HepG2 (cell line): ENCODE measurements around the gene TIMM17A. TPM values are rescaled to one million over a fixed set of nuclear protein-coding genes. Genes with fewer than 3 reads are reported as not detected.

Experiments
- AKAP8 ChIP-seq: sonication (generic); formaldehyde crosslinking; IDR thresholded peaks from 2 replicates; pipeline ENCODE4 v1.5.1; 2020; ENCODE audit warnings: mild to moderate bottlenecking, missing genetic modification reagents
- CEBPB ChIP-seq: IDR thresholded peaks from 2 replicates; pipeline ENCODE4 v1.6.1; 2011; ENCODE audit warnings: low read depth, low read length, improper control_type of control experiment, borderline replicate concordance
- CREB1 ChIP-seq, 2 experiments: fragments of 450-650 bp in 1 of 2; IDR thresholded peaks; 2 replicates each; pipeline ENCODE4 v1.6.1; 2016 to 2017; ENCODE audit warnings: control low read depth in 1 of 2, mild to moderate bottlenecking in 1 of 2, missing compliant biosample characterization in 1 of 2, missing genetic modification characterization in 1 of 2
- HNF1A ChIP-seq, 2 experiments: sonication (generic) in 1 of 2; formaldehyde crosslinking in 1 of 2; IDR thresholded peaks; 2 replicates each; pipeline versions ENCODE4 v1.4.0 to v1.6.1; 2016 to 2020; ENCODE audit warnings: borderline replicate concordance in 1 of 2, low read depth in 1 of 2, mild to moderate bottlenecking in 1 of 2, missing genetic modification reagents in 1 of 2
- HNRNPUL1 ChIP-seq: fragments of 200-400 bp; formaldehyde crosslinking; IDR thresholded peaks from 2 replicates; pipeline ENCODE4 v1.6.1; 2017; ENCODE audit warnings: low read depth, mild to moderate bottlenecking, low read length, moderate library complexity
- KDM5A ChIP-seq: fragments of 200-600 bp; sonication (generic); IDR thresholded peaks from 2 replicates; pipeline ENCODE4 v1.7.0; 2018; ENCODE audit warnings: antibody characterized with exemption, mild to moderate bottlenecking, low read length, borderline replicate concordance
- KLF13 ChIP-seq: sonication (generic); formaldehyde crosslinking; IDR thresholded peaks from 2 replicates; pipeline ENCODE4 v1.4.0; 2020; ENCODE audit warnings: mild to moderate bottlenecking, missing genetic modification reagents
- KMT2A ChIP-seq: sonication (generic); formaldehyde crosslinking; IDR thresholded peaks from 2 replicates; pipeline ENCODE4 v1.4.0; 2020; ENCODE audit warnings: missing genetic modification reagents
- MAFG ChIP-seq: sonication (generic); formaldehyde crosslinking; IDR thresholded peaks from 2 replicates; pipeline ENCODE4 v1.5.1; 2020; ENCODE audit warnings: mild to moderate bottlenecking, missing genetic modification reagents
- POLR2AphosphoS5 ChIP-seq: IDR thresholded peaks from 2 replicates; pipeline ENCODE4 v1.6.1; 2012; ENCODE audit warnings: low read depth, low read length
- SRSF4 ChIP-seq: fragments of 200-400 bp; formaldehyde crosslinking; IDR thresholded peaks from one replicate; pipeline ENCODE4 v1.6.1; 2018; ENCODE audit warnings: mild to moderate bottlenecking, low read depth, low read length, moderate library complexity; ENCODE audit not compliant: poor library complexity, severe bottlenecking
- TRIM24 ChIP-seq: sonication (generic); formaldehyde crosslinking; IDR thresholded peaks from 2 replicates; pipeline ENCODE4 v1.8.0; 2022; ENCODE audit warnings: mild to moderate bottlenecking, missing genetic modification reagents
- ZFP36 ChIP-seq: fragments of 150-350 bp; IDR thresholded peaks from 2 replicates; pipeline ENCODE4 v1.6.1; 2018; ENCODE audit warnings: borderline replicate concordance, low read length, low read depth; ENCODE audit not compliant: partially characterized antibody
- ZNF124 ChIP-seq: sonication (generic); formaldehyde crosslinking; IDR thresholded peaks from 2 replicates; pipeline ENCODE4 v1.4.0; 2020; ENCODE audit warnings: missing genetic modification reagents
- ZNF280D ChIP-seq: sonication (generic); formaldehyde crosslinking; IDR thresholded peaks from 2 replicates; pipeline ENCODE4 v1.5.1; 2020; ENCODE audit warnings: mild to moderate bottlenecking, missing genetic modification reagents
- ZNF33A ChIP-seq: sonication (generic); formaldehyde crosslinking; IDR thresholded peaks from 2 replicates; pipeline ENCODE4 v1.5.1; 2020; ENCODE audit warnings: missing genetic modification reagents, mild to moderate bottlenecking, moderate library complexity, borderline replicate concordance
- ZNF343 ChIP-seq: sonication (generic); formaldehyde crosslinking; IDR thresholded peaks from 2 replicates; pipeline ENCODE4 v1.4.0; 2020; ENCODE audit warnings: mild to moderate bottlenecking, missing genetic modification reagents
- ZNF503 ChIP-seq: sonication (generic); formaldehyde crosslinking; IDR thresholded peaks from 2 replicates; pipeline ENCODE4 v1.4.0; 2020; ENCODE audit warnings: missing genetic modification reagents
- ZNF772 ChIP-seq: sonication (generic); formaldehyde crosslinking; IDR thresholded peaks from 2 replicates; pipeline ENCODE4 v1.5.0; 2020; ENCODE audit warnings: mild to moderate bottlenecking, missing genetic modification reagents
- ZNF777 ChIP-seq: sonication (generic); formaldehyde crosslinking; IDR thresholded peaks from 2 replicates; pipeline ENCODE4 v1.4.0; 2020; ENCODE audit warnings: missing genetic modification reagents
- polyA plus RNA-seq, 8 experiments: library from polyadenylated mRNA; depleted of rRNA in 3 of 8; stranded (reverse) in 7 of 8; unstranded in 1 of 8; fragments of >200 nt; fragmentation: Illumina TruSeq in 4 of 8; extraction: Trizol in 4 of 8; gene quantifications; 2 replicates each; pipeline versions ENCODE4 v1.2.1 to v1.2.3, GENCODE V29; 2011 to 2016; ENCODE audit warnings: low read depth in 4 of 8, missing spikeins in 1 of 8, mixed read lengths in 1 of 8; ENCODE audit not compliant: insufficient read depth in 1 of 8
- total RNA-seq, 5 experiments: library from RNA; depleted of rRNA; stranded (reverse); fragments of >200 nt; fragmentation: Illumina TruSeq; extraction: Trizol; gene quantifications; 2 replicates each; pipeline ENCODE4 v1.2.3, GENCODE V29; 2016; ENCODE audit warnings: low read depth in 1 of 5

TIMM17A gene
- total and polyA plus RNA-seq, 2 of the 13 experiments (the other 11 are each of a cell fraction or from before 2014, with no cell fraction given): 50.8 to 97.8 TPM

GRCh38 chr1:201982623-201983379 is 27.5 kb downstream of the TIMM17A start, which contains the start of gene RNPEP (continued):
- peak; percentile 25; the same call in 1 of the 2 replicates for TF ChIP-seq ZNF503
- no peak for TF ChIP-seq ZFP36
- TF ChIP-seq MAFG (CRISPR knock-in tag): no peak
- TF ChIP-seq ZNF33A (CRISPR knock-in tag): no peak
- no peak for TF ChIP-seq SRSF4
- peak; percentile 39 for TF ChIP-seq KMT2A (CRISPR knock-in tag)
- TF ChIP-seq HNRNPUL1: no peak
- no peak for TF ChIP-seq HNF1A (IDR thresholded peaks at IDR 0.05; ENCODE audit: low read depth)
- no peak for TF ChIP-seq HNF1A (CRISPR knock-in tag; IDR thresholded peaks at IDR 0.05; ENCODE audit: borderline replicate concordance)
- no peak for TF ChIP-seq CREB1 (IDR thresholded peaks at IDR 0.05)
- no peak for TF ChIP-seq CREB1 (CRISPR knock-in tag; IDR thresholded peaks at IDR 0.05)
- no peak for TF ChIP-seq CEBPB
- TF ChIP-seq AKAP8 (CRISPR knock-in tag): no peak
- peak; percentile 68; the same call in 1 of the 2 replicates for TF ChIP-seq ZNF772 (CRISPR knock-in tag)
- TF ChIP-seq ZNF280D: peak; percentile 78
- no peak for TF ChIP-seq KDM5A
- TF ChIP-seq KLF13: peak; percentile 83; the same call in 1 of the 2 replicates
- TF ChIP-seq POLR2AphosphoS5: peak; percentile 54
- 0 out of 2 replicates have a peak, but pooled peaks have one; percentile 63 for TF ChIP-seq ZNF343
- no peak for TF ChIP-seq TRIM24 (CRISPR knock-in tag)
- TF ChIP-seq ZNF124 (CRISPR knock-in tag): no peak
- peak; percentile 77 for TF ChIP-seq ZNF777 (CRISPR knock-in tag)
